Thymus (tissue), 11 donors: Measurements from ENCODE around the gene ST8SIA6. TPM values are rescaled to one million over a fixed set of nuclear protein-coding genes. Genes with fewer than 3 reads are reported as not detected.

ENCODE experiments used
- DNase-seq, 9 donors: peaks; one replicate each; pipeline ENCODE4 v3.0.0-alpha.2; 2013; ENCODE audit warnings: low spot score in 9 of 9, low read depth in 6 of 9, missing footprints in 1 of 9
- H3K27ac ChIP-seq, 2 donors: one replicate each; pipeline ENCODE4 v1.5.1; 2013; ENCODE audit warnings: control low read depth in 1 of 2, low read depth in 1 of 2, low read length in 1 of 2, mild to moderate bottlenecking in 1 of 2, moderate library complexity in 1 of 2
- H3K27me3 ChIP-seq, 2 donors: one replicate each; pipeline ENCODE4 v1.5.1; 2013; ENCODE audit warnings: low read length in 1 of 2; ENCODE audit not compliant: control insufficient read depth in 2 of 2, insufficient read depth in 1 of 2
- H3K36me3 ChIP-seq, 2 donors: one replicate each; pipeline ENCODE4 v1.5.1; 2013; ENCODE audit warnings: low read length in 1 of 2, mild to moderate bottlenecking in 1 of 2, moderate library complexity in 1 of 2; ENCODE audit not compliant: control insufficient read depth in 2 of 2, insufficient read depth in 2 of 2
- H3K4me1 ChIP-seq, 2 donors: one replicate each; pipeline ENCODE4 v1.5.1; 2013; ENCODE audit warnings: low read length in 2 of 2; ENCODE audit not compliant: control insufficient read depth in 2 of 2, insufficient read depth in 2 of 2
- H3K4me3 ChIP-seq, 2 donors: one replicate each; pipeline ENCODE4 v1.5.1; 2013; ENCODE audit warnings: low read length in 2 of 2, control low read depth in 1 of 2, mild to moderate bottlenecking in 1 of 2
- H3K9me3 ChIP-seq, 2 donors: one replicate each; pipeline ENCODE4 v1.5.1; 2013; ENCODE audit warnings: low read length in 1 of 2, mild to moderate bottlenecking in 1 of 2; ENCODE audit not compliant: control insufficient read depth in 2 of 2, insufficient read depth in 1 of 2
- WGBS: extraction: QIAGEN DNeasy Blood & Tissue Kit; methylation state at CpG from one replicate; pipeline ENCODE4 v1.1.7; 2013; 5-methylcytosine and 5-hydroxymethylcytosine counted together
- polyA plus RNA-seq: library from polyadenylated mRNA; stranded (reverse); fragments of 200-250 nt; gene quantifications from one replicate; pipeline ENCODE4 v1.2.3, GENCODE V29; 2013
- total RNA-seq: library from RNA; stranded (reverse); fragments of 120-200 nt; gene quantifications from one replicate; pipeline ENCODE4 v1.2.4, GENCODE V29; 2013
- donor health status: healthy.

The ST8SIA6 gene
- total and polyA plus RNA-seq, 2 donors, result 0.18 to 0.42 TPM

DNA sequence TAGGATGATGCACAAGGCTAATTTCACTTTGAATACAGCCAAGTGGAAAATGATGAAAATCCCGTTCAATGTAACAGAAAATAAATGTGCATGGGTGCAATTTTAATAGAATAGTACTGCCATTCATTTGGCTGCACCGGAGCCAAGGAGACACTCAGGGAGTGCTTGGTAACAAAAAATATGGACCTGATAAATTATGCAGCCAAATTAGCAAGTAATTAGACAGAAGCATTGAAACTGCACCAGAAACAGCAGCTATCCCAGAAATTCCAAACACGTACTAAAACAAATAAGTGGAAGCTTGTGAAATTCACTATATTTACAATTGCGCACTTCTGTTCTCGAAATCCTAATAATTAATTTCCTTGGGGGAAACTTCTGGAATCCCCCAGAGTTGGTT lies 31.5 kb downstream of the ST8SIA6 start:
- H3K4me1 ChIP-seq, result peaks cover under 1 to 15% of the 10 kb centered on the region in 2 donors
- H3K27me3 ChIP-seq, result no peaks in the 10 kb centered on the region
- DNase-seq, result no peak
- no peaks in the 10 kb centered on the region for H3K9me3 ChIP-seq
- H3K4me3 ChIP-seq, result no peak overlapping the region
- H3K36me3 ChIP-seq, result no peaks in the 10 kb centered on the region
- no peak overlapping the region for H3K27ac ChIP-seq
- WGBS, result 96% methylated on average over 5 of the region's 5 CpGs

GRCh38 chr10:17418249-17418648 lies 36.1 kb downstream of the ST8SIA6 start:
- no peak for DNase-seq
- WGBS, result 46% methylated on average over 2 of the region's 2 CpGs
- no peaks in the 10 kb centered on the region for H3K36me3 ChIP-seq
- H3K4me1 ChIP-seq, result no peaks in the 10 kb centered on the region
- peaks cover 0 to 3% of the 10 kb centered on the region in 2 donors for H3K9me3 ChIP-seq
- H3K27me3 ChIP-seq, result no peaks in the 10 kb centered on the region
- H3K27ac ChIP-seq, result no peak overlapping the region
- H3K4me3 ChIP-seq, result no peak overlapping the region

GRCh38 chr10:17416442-17417211 lies 37.8 kb downstream of the ST8SIA6 start:
- WGBS, result 95% methylated on average over 8 of the region's 8 CpGs
- H3K9me3 ChIP-seq, result peaks cover 0 to 3% of the 10 kb centered on the region in 2 donors
- no peak for DNase-seq
- H3K4me1 ChIP-seq, result no peaks in the 10 kb centered on the region
- no peak overlapping the region for H3K4me3 ChIP-seq
- H3K27me3 ChIP-seq, result no peaks in the 10 kb centered on the region
- no peak overlapping the region for H3K27ac ChIP-seq
- H3K36me3 ChIP-seq, result no peaks in the 10 kb centered on the region

DNA sequence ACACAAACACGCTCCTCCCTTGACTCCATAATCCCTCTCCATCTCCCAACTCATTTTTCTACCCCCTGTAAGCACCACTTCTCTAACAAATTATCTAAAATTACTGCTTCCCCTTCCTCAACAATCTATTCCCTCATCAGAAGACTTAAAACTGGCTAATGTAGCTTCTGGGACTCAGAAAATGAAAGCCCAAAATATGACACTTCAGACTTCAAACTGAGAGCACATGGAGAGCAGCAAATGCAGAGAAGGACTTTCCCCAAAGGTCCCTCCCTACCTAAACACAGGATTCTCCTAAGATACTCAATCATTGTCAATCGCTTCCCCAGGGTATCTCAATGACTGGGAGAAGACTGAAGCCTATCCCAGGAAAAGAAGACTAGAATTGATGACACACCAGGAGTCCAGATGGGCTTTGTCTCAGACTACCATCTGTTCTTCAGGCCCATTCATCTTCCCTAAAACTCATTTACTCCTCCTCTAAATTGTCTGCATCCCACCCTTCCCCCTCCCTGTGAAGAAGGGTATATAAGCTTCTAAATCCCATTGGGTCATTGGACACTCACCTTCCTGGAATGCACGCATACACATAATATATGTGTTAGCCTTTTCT lies 39.2 kb downstream of the ST8SIA6 start:
- WGBS, result 91% methylated on average over 3 of the region's 3 CpGs
- H3K27ac ChIP-seq, result no peak overlapping the region
- H3K9me3 ChIP-seq, result peaks cover 0 to 3% of the 10 kb centered on the region in 2 donors
- DNase-seq, result no peak
- H3K4me1 ChIP-seq, result no peaks in the 10 kb centered on the region
- H3K36me3 ChIP-seq, result no peaks in the 10 kb centered on the region
- H3K4me3 ChIP-seq, result no peak overlapping the region
- H3K27me3 ChIP-seq, result no peaks in the 10 kb centered on the region

GRCh38 chr10:17414484-17414883 lies 39.9 kb downstream of the ST8SIA6 start:
- H3K4me1 ChIP-seq, result no peaks in the 10 kb centered on the region
- H3K9me3 ChIP-seq, result peaks cover 0 to 3% of the 10 kb centered on the region in 2 donors
- no peak overlapping the region for H3K27ac ChIP-seq
- H3K36me3 ChIP-seq, result no peaks in the 10 kb centered on the region
- no peak for DNase-seq
- no peak overlapping the region for H3K4me3 ChIP-seq
- no peaks in the 10 kb centered on the region for H3K27me3 ChIP-seq
- WGBS, result 96% methylated on average over 1 of the region's 1 CpG

DNA sequence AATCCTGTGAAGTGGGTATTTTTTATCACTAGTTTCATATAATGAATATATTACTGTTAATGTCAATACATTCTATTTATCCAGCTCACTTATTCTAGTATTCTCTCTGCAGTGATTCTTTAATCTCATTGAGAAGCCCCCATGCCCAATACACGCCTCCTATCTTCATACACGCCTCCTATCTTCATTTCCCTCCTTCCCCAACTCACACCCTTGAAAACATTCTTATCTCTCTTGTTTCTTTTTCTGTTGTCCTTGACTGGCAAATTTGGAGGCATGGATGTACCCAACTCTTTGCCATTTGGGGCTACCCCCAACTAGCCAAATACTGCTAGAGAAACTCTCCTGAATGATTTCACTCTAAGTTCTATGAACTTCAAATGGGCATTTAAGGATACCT lies 40.5 kb downstream of the ST8SIA6 start:
- Histone ChIP-seq H3K9me3 (peaks cover 0 to 3% of the 10 kb centered on the region in 2 donors), H3K4me3 (no peak overlapping the region), H3K4me1 (no peaks in the 10 kb centered on the region), H3K36me3 (no peaks in the 10 kb centered on the region), H3K27me3 (no peaks in the 10 kb centered on the region), H3K27ac (no peak overlapping the region)
- DNase-seq, result no peak
- WGBS, result 80% methylated on average over 2 of the region's 2 CpGs

- 94% methylated on average over 2 of the region's 2 CpGs for WGBS
Observed at GRCh38 chr10:17412323-17412722, 42.1 kb downstream of the ST8SIA6 start.

GRCh38 chr10:17410907-17411306 lies 43.5 kb downstream of the ST8SIA6 start:
- Histone ChIP-seq H3K9me3 (peaks cover 0 to 3% of the 10 kb centered on the region in 2 donors), H3K4me1 (no peaks in the 10 kb centered on the region), H3K4me3 (no peak overlapping the region), H3K36me3 (no peaks in the 10 kb centered on the region), H3K27me3 (no peaks in the 10 kb centered on the region), H3K27ac (no peak overlapping the region)
- 90% methylated on average over 5 of the region's 5 CpGs for WGBS
- no peak for DNase-seq

More at GRCh38 chr10:17412323-17412722, 42.1 kb downstream of the ST8SIA6 start:
- Histone ChIP-seq H3K36me3 (no peaks in the 10 kb centered on the region), H3K4me1 (no peaks in the 10 kb centered on the region), H3K4me3 (no peak overlapping the region), H3K27ac (no peak overlapping the region), H3K9me3 (peaks cover 0 to 3% of the 10 kb centered on the region in 2 donors), H3K27me3 (no peaks in the 10 kb centered on the region)
- no peak for DNase-seq

- H3K4me1 ChIP-seq, result no peaks in the 10 kb centered on the region
- peak in 1 of 9 donors; percentile 45 for DNase-seq
- WGBS, result 97% methylated on average over 5 of the region's 5 CpGs
- no peak overlapping the region for H3K4me3 ChIP-seq
- no peaks in the 10 kb centered on the region for H3K27me3 ChIP-seq
- H3K27ac ChIP-seq, result no peak overlapping the region
- H3K9me3 ChIP-seq, result peaks cover 0 to under 1% of the 10 kb centered on the region in 2 donors
- H3K36me3 ChIP-seq, result no peaks in the 10 kb centered on the region
Observed at GRCh38 chr10:17409170-17409733, 45.1 kb downstream of the ST8SIA6 start.
